B cell (primary cell): Measurements from ENCODE around the gene TMEM143. TPM values are rescaled to one million over a fixed set of nuclear protein-coding genes. Genes with fewer than 3 reads are reported as not detected.

ENCODE experiments used
- ATAC-seq: fragments of 200-7000 bp; cut with Tn5 transposase; one replicate; pipeline ENCODE4 v1.10.0; 2021; ENCODE audit warnings: low read depth, mild to moderate bottlenecking, moderate number of reproducible peaks, moderate library complexity
- CTCF ChIA-PET: fragments of 350-600 bp; sonication (Branson Sonifier 250); formaldehyde crosslinking; loops from one replicate; lab custom pipeline; 2021; ENCODE audit warnings: antibody characterized with exemption, inconsistent platforms; lab: Charles Lee
- POLR2A ChIA-PET: fragments of 350-600 bp; sonication (Branson Sonifier 250); formaldehyde crosslinking; loops from one replicate; lab custom pipeline; 2021; ENCODE audit warnings: antibody characterized with exemption; lab: Charles Lee
- DNase-seq: peaks from one replicate; pipeline ENCODE4 v3.0.0; 2013
- H2AFZ ChIP-seq: 2 replicates; pipeline ENCODE4 v1.6.1; 2012; ENCODE audit warnings: mild to moderate bottlenecking, low read depth, low read length; ENCODE audit not compliant: insufficient read depth, poor library complexity, severe bottlenecking
- H3K27ac ChIP-seq, 2 donors: 1 replicate in 1 of 2; 2 replicates in 1 of 2; pipeline ENCODE4 v1.5.1; 2012 to 2013; ENCODE audit warnings: low read length in 2 of 2, mild to moderate bottlenecking in 2 of 2, moderate library complexity in 1 of 2
- H3K27me3 ChIP-seq, 4 experiments: fragments of 200-600 bp in 1 of 4; sonication (generic) in 1 of 4; replicated peaks in 1 of 4; 1 replicate in 2 of 4; 2 replicates in 2 of 4; pipeline versions ENCODE4 v1.6.1 to v1.7.0; 2013 to 2016; ENCODE audit warnings: low read length in 3 of 4, mild to moderate bottlenecking in 2 of 4, mixed read lengths in 1 of 4, moderate library complexity in 1 of 4; ENCODE audit not compliant: insufficient read depth in 4 of 4, control insufficient read depth in 3 of 4; ENCODE audit errors: control extremely low read depth in 1 of 4
- H3K36me3 ChIP-seq, 2 experiments: replicated peaks in 1 of 2; 1 replicate in 1 of 2; 2 replicates in 1 of 2; pipeline versions ENCODE4 v1.6.1 to v1.7.1; 2013; ENCODE audit warnings: low read length in 1 of 2; ENCODE audit not compliant: insufficient read depth in 2 of 2, control insufficient read depth in 1 of 2; ENCODE audit errors: control extremely low read depth in 1 of 2, extremely low read depth in 1 of 2
- H3K4me1 ChIP-seq, 2 donors: fragments of 200-600 bp in 1 of 2; sonication (generic) in 1 of 2; 1 replicate in 1 of 2; 2 replicates in 1 of 2; pipeline versions ENCODE4 v1.5.1 to v1.6.1; 2013 to 2017; ENCODE audit warnings: low read length in 2 of 2; ENCODE audit not compliant: control insufficient read depth in 2 of 2, insufficient read depth in 2 of 2
- H3K4me2 ChIP-seq: replicated peaks from 2 replicates; pipeline ENCODE3; 2012; ENCODE audit warnings: mild to moderate bottlenecking, low read depth, low read length; ENCODE audit not compliant: poor library complexity, severe bottlenecking
- H3K4me3 ChIP-seq, 5 experiments: fragments of 200-600 bp in 1 of 5; sonication (generic) in 1 of 5; 1 replicate in 3 of 5; 2 replicates in 2 of 5; pipeline versions ENCODE4 v1.5.1 to v1.7.0; 2011 to 2016; ENCODE audit warnings: low read length in 4 of 5, mild to moderate bottlenecking in 4 of 5, low read depth in 2 of 5, control low read depth in 1 of 5, moderate library complexity in 1 of 5; ENCODE audit not compliant: insufficient read depth in 1 of 5; ENCODE audit errors: control extremely low read depth in 1 of 5, extremely low read depth in 1 of 5
- H3K79me2 ChIP-seq: fragments of 200-600 bp; sonication (generic); one replicate; pipeline ENCODE4 v1.6.0; 2016; ENCODE audit warnings: low read length; ENCODE audit not compliant: control insufficient read depth, insufficient read depth
- H3K9ac ChIP-seq: fragments of 200-600 bp; sonication (generic); 2 replicates; pipeline ENCODE4 v1.6.1; 2017; ENCODE audit warnings: mild to moderate bottlenecking, low read length, moderate library complexity
- H3K9me3 ChIP-seq, 3 donors: one replicate each; pipeline versions ENCODE4 v1.6.1 to v1.7.1; 2013; ENCODE audit warnings: low read length in 2 of 3; ENCODE audit not compliant: control insufficient read depth in 2 of 3, insufficient read depth in 1 of 3; ENCODE audit errors: control extremely low read depth in 1 of 3
- H4K20me1 ChIP-seq: 2 replicates; pipeline ENCODE4 v1.6.0; 2012; ENCODE audit warnings: mild to moderate bottlenecking, low read length; ENCODE audit not compliant: insufficient read depth, control insufficient read depth, poor library complexity, severe bottlenecking
- H3K27ac Mint-ChIP-seq: one replicate; pipeline ENCODE4 v1.8.0; 2021; ENCODE audit warnings: mixed read lengths
- H3K27me3 Mint-ChIP-seq: one replicate; pipeline ENCODE4 v1.8.0; 2021; ENCODE audit warnings: mixed read lengths
- H3K4me1 Mint-ChIP-seq: one replicate; pipeline ENCODE4 v1.8.0; 2021; ENCODE audit warnings: mixed read lengths
- H3K4me3 Mint-ChIP-seq: one replicate; pipeline ENCODE4 v1.8.0; 2021; ENCODE audit warnings: mixed read lengths
- H3K9me3 Mint-ChIP-seq: one replicate; pipeline ENCODE4 v1.8.0; 2022; ENCODE audit warnings: mixed read lengths; ENCODE audit not compliant: insufficient read depth
- CTCF ChIP-seq: fragments of 200-600 bp; IDR thresholded peaks from one replicate; pipeline ENCODE4 v1.8.0; 2022; ENCODE audit warnings: antibody characterized with exemption, mild to moderate bottlenecking
- EZH2 ChIP-seq: IDR thresholded peaks from 2 replicates; pipeline ENCODE4 v1.6.1; 2012; ENCODE audit warnings: borderline replicate concordance, low read depth, mild to moderate bottlenecking, moderate library complexity, low read length; ENCODE audit not compliant: insufficient read depth, poor library complexity, severe bottlenecking
- WGBS: methylation state at CpG from one replicate; pipeline ENCODE4 v1.1.5; 2013; ENCODE audit warnings: missing lambda C conversion rate; ENCODE audit not compliant: insufficient coverage; 5-methylcytosine and 5-hydroxymethylcytosine counted together
- intact Hi-C: fragments of 100-400 bp; cut with micrococcal nuclease; formaldehyde crosslinking; loops from one replicate; pipeline ENCODE4 v1.10.0; 2022
- polyA plus RNA-seq: library from polyadenylated mRNA; depleted of rRNA; stranded (reverse); fragments of >200 nt; gene quantifications from 2 replicates; pipeline ENCODE4 v1.2.3, GENCODE V29; 2012
- total RNA-seq, 2 donors: library from RNA; stranded (reverse); fragments of 120-200 nt in 1 of 2; gene quantifications; 1 replicate in 1 of 2; 2 replicates in 1 of 2; pipeline versions ENCODE4 v1.2.3 to v1.2.4, GENCODE V29; 2013 to 2022

Gene TMEM143
- total and polyA plus RNA-seq, 2 donors (not counting 1 experiment from before 2014, with no cell fraction given), result 30.0 to 34.3 TPM

- peak overlapping the region; percentile 72 for H3K4me2 ChIP-seq
- no peak overlapping the region for H3K9ac ChIP-seq
- peaks cover 0 to 56% (median 33%) of the 10 kb centered on the region in 4 experiments for H3K27me3 ChIP-seq
- TF ChIP-seq EZH2, result no peak
- TF ChIP-seq CTCF, result no peak
- H3K4me3 Mint-ChIP-seq, result peak overlapping the region; percentile 47
- ATAC-seq (no peak), DNase-seq (peak; percentile 44)
- H2AFZ ChIP-seq, result no peak overlapping the region
- H3K27ac ChIP-seq, result no peak overlapping the region
- H3K4me1 ChIP-seq, result peaks cover 51 to 56% of the 10 kb centered on the region in 2 donors
- H3K27ac Mint-ChIP-seq, result no peak overlapping the region
- intact Hi-C loops, result loop anchor here (10.0 kb wide), 1 partner anchor 99 kb away; no protein-coding TSS in a partner anchor
- peaks cover 42% of the 10 kb centered on the region for H3K4me1 Mint-ChIP-seq
- WGBS, result 23% methylated on average over 8 of the region's 9 CpGs
- H3K79me2 ChIP-seq, result peaks cover 18% of the 10 kb centered on the region
- H4K20me1 ChIP-seq, result no peaks in the 10 kb centered on the region
- CTCF ChIA-PET, result interaction anchor here (0.8 to 1.0 kb wide), 2 partner anchors 45 to 189 kb away, joined by 3 to 7 read pairs; no protein-coding TSS in a partner anchor
- H3K27me3 Mint-ChIP-seq, result peaks cover 33% of the 10 kb centered on the region
- H3K9me3 ChIP-seq, result peaks cover 0 to 34% (median 0%) of the 10 kb centered on the region in 3 donors
- POLR2A ChIA-PET, result interaction anchor here (0.5 to 0.7 kb wide), 4 partner anchors 22 to 62 kb away, joined by 3 to 10 read pairs (median 5); partner anchors contain the start of genes SYNGR4 and TMEM143
- H3K4me3 ChIP-seq, result no peak overlapping the region
- no peaks in the 10 kb centered on the region for H3K9me3 Mint-ChIP-seq
- no peaks in the 10 kb centered on the region for H3K36me3 ChIP-seq
Observed at GRCh38 chr19:48395499-48395898, 31.8 kb upstream of the TMEM143 start.

GRCh38 chr19:48395170-48395455 is 31.4 kb upstream of the TMEM143 start:
- TF ChIP-seq CTCF (no peak), EZH2 (no peak)
- no peak for DNase-seq
- ATAC-seq, result no peak
- no peaks in the 10 kb centered on the region for H4K20me1 ChIP-seq
- no peaks in the 10 kb centered on the region for H3K36me3 ChIP-seq
- peaks cover 0 to 56% (median 33%) of the 10 kb centered on the region in 4 experiments for H3K27me3 ChIP-seq
- peak overlapping the region; percentile 47 for H3K4me3 Mint-ChIP-seq
- H3K4me1 ChIP-seq, result peaks cover 55 to 60% of the 10 kb centered on the region in 2 donors
- ChIA-PET CTCF (interaction anchor here (1.0 to 2.0 kb wide), 2 partner anchors 8 to 44 kb away, joined by 3 to 5 read pairs; no protein-coding TSS in a partner anchor), POLR2A (interaction anchor here (0.5 kb wide), 1 partner anchor 31 kb away, joined by 10 read pairs; the partner anchor contains the start of genes SYNGR4 and TMEM143)
- H3K27me3 Mint-ChIP-seq, result peaks cover 33% of the 10 kb centered on the region
- H3K79me2 ChIP-seq, result peaks cover 18% of the 10 kb centered on the region
- H2AFZ ChIP-seq, result no peak overlapping the region
- intact Hi-C loops, result loop anchor here (10.0 kb wide), 1 partner anchor 100 kb away; no protein-coding TSS in a partner anchor
- H3K4me1 Mint-ChIP-seq, result peaks cover 42% of the 10 kb centered on the region
- no peak overlapping the region for H3K27ac ChIP-seq
- peaks cover 0 to 33% (median 0%) of the 10 kb centered on the region in 3 donors for H3K9me3 ChIP-seq
- no CpG with 5 or more reads among the region's 6 CpGs for WGBS
- H3K27ac Mint-ChIP-seq, result no peak overlapping the region
- H3K4me3 ChIP-seq, result no peak overlapping the region
- H3K9ac ChIP-seq, result no peak overlapping the region
- H3K4me2 ChIP-seq, result peak overlapping the region; percentile 72
- H3K9me3 Mint-ChIP-seq, result no peaks in the 10 kb centered on the region
